Epithelial cell of esophagus (primary cell): ENCODE measurements around the gene ARID1B.
"Not testable (repeated sequence)": the region's sequence is repeated elsewhere in the genome, so short reads cannot be mapped to it uniquely, and the experiment has no call there.

Source experiments
- DNase-seq: peaks from one replicate; pipeline ENCODE4 v3.0.0; 2010; ENCODE audit warnings: low read depth
- H3K4me3 ChIP-seq: 2 replicates; pipeline ENCODE4 v1.5.1; 2011; ENCODE audit warnings: mild to moderate bottlenecking, low read length, control low read depth
- CTCF ChIP-seq: IDR thresholded peaks from 2 replicates; pipeline ENCODE4 v1.5.1; 2011; ENCODE audit warnings: low read depth, mild to moderate bottlenecking, low read length, control low read depth, inconsistent platforms; ENCODE audit not compliant: insufficient read depth; ENCODE audit errors: missing control alignments

ARID1B gene

GRCh38 chr6:157035546-157035945 lies 258.4 kb downstream of the ARID1B start:
- no peak for TF ChIP-seq CTCF
- H3K4me3 ChIP-seq = no peak overlapping the region

GRCh38 chr6:157036245-157036711 lies 259.1 kb downstream of the ARID1B start:
- DNase-seq = peak; percentile 97
- peak overlapping the region; percentile 38 for H3K4me3 ChIP-seq
- TF ChIP-seq CTCF = no peak

More at GRCh38 chr6:157035546-157035945, 258.4 kb downstream of the ARID1B start:
- DNase-seq = no peak

- H3K4me3 ChIP-seq = no peak overlapping the region
- no peak for TF ChIP-seq CTCF
- peak; percentile 33 for DNase-seq
These were observed 260.0 kb downstream of the ARID1B start for GRCh38 chr6:157037165-157037564.

GRCh38 chr6:157038610-157039009 lies 261.4 kb downstream of the ARID1B start:
- no peak for DNase-seq
- H3K4me3 ChIP-seq = no peak overlapping the region
- TF ChIP-seq CTCF = no peak

- not testable (repeated sequence) for H3K4me3 ChIP-seq, DNase-seq
These were observed 262.5 kb downstream of the ARID1B start for GRCh38 chr6:157039639-157040038.

- no peak for TF ChIP-seq CTCF
- H3K4me3 ChIP-seq = no peak overlapping the region
- DNase-seq = no peak
These were observed 263.0 kb downstream of the ARID1B start for GRCh38 chr6:157040191-157040590.

GRCh38 chr6:157045831-157046454 lies 268.8 kb downstream of the ARID1B start:
- TF ChIP-seq CTCF = peak; percentile 68
- DNase-seq = peak; percentile 64
- H3K4me3 ChIP-seq = no peak overlapping the region
